Stimulated activated CD8-positive, alpha-beta memory T cell treated with anti-CD3 and anti-CD28 coated beads, Interleukin-15, amount 100 ng/mL, for 24 hours (primary cell): ENCODE measurements around the gene DCBLD1.

Experiments
- DNase-seq: peaks from one replicate; pipeline ENCODE4 v3.0.0-alpha.2; 2020; ENCODE audit warnings: low read depth

Gene DCBLD1

DNA sequence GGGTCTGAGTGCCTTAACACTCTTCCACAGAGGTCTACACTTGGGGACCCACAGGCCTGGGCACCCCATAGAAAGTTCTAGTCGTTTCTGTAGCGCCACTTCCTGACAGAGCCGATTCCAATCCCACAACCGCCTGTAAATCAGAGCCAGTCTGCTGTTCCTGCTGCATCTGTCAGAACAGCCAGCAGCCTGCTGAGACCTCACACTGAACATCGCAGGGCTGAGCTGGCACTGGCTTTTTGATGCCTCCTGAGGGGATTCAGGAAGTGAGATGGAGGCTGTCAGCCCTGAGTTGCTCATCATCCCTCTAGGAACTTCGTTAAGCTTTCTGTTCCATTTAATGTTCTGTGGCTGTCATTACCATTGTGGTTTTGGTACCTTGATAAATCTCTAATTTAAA is 48.9 kb downstream of the DCBLD1 start:
- no peak for DNase-seq

DNA sequence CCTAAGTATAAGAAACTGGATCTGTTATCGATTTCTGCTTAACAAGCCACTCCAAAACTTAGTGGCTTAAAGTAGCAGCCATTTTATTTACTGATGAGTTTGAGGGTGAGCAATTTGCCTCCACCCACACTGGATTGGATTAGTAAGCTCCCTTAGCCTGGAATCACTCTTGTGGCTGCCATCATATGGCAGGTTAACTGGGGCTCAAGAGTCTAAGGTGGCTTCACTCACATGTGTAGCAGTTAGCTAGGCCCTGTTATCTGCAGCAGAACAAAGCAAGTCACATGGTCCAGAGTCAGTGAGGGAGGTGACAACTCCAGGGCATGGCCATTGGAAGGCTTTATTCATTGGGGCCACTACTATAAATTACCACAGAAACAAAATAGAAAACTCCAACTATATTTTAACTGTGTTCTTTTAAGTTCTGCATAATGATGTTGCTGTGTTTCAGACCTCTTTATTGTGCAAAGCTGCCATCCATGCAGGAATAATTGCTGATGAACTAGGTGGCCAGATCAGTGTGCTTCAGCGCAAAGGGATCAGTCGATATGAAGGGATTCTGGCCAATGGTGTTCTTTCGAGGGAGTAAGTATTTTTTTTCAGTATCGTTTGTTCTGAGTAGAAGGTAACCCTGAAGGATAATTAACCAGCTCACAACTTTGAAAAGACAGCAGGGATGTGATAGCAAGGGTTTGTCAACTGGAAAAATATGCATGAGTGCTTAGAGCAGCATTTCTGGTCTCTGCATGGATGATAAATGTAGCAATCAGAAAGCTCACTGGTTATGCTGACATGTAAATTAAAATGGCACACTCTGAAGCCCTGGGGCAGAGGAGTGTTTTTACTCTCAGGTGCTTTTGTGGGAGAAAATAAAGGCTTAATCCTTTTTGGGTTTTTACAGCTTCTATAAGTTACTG is 49.6 kb downstream of the DCBLD1 start:
- DNase-seq = no peak

DNA sequence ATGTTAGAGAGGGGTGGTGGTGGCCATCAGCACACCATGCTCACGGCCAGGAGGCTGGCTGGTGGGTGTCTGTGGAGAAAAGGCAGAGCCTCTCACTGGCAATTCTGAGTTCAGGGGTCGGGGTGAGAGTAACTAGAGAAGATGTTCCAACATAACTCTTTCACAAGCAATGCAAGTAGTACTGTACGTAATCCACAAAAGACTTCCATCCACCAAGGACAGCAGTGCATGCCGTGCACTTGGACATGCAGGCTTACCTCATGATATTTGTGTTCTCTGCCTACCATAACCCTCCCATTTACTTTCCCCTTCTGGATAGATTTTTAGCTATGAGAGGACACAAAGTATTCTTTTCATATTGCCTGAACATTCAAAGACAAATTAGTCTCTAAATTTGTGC is 51.3 kb downstream of the DCBLD1 start:
- no peak for DNase-seq

GRCh38 chr6:117534974-117535373 is 52.5 kb downstream of the DCBLD1 start:
- no peak for DNase-seq

DNA sequence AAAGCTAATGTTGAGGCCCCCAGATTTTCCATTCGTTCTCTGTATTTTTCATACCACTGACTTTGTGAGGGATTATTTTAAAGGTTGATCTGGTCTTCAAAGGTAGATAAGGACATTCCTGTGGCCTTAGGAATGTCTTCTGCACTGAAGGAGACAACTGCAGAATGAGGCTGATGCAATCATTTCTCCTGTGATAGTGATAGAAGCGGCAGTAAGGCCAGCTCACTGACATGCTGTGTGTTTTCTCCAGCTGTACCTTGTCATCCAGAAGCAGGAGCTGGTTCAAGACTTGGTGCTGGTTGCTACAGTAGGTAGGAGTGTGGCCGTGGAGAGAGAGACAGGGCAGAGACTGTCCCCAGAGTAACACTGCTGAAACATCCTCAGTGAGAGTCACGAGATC is 53.8 kb downstream of the DCBLD1 start:
- DNase-seq = no peak

- no peak for DNase-seq
Measured at GRCh38 chr6:117538615-117539014, 56.1 kb downstream of the DCBLD1 start.

GRCh38 chr6:117540670-117541069 is 58.2 kb downstream of the DCBLD1 start:
- no peak for DNase-seq

- no peak for DNase-seq
Measured at GRCh38 chr6:117542493-117542892, 60.0 kb downstream of the DCBLD1 start.

DNA sequence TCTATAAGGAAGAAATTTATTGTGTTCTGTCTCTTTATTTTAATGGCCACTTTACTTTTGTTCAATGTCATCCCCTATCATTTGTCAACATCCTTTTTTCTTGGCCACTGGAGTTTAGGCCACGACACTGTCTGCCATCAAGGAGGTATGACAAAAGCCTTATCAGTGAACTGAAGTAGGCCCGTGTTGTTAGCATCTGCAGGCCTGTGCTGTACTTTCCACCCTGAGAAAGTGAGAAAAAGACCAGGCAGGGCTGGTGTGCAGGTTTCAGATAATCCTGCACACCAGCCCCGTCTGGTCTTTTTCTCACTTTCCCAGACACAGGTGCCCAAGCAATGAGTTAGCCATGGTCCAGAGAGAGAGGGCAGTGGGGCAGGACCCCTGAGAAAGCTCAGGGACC is 62.2 kb downstream of the DCBLD1 start:
- DNase-seq = no peak

- DNase-seq = no peak
Measured at GRCh38 chr6:117545161-117545595, 62.7 kb downstream of the DCBLD1 start.

- no peak for DNase-seq
Measured at GRCh38 chr6:117546674-117547073, 64.2 kb downstream of the DCBLD1 start.

- peak; percentile 10 for DNase-seq
Measured at GRCh38 chr6:117547688-117548621, 65.5 kb downstream of the DCBLD1 start.

DNA sequence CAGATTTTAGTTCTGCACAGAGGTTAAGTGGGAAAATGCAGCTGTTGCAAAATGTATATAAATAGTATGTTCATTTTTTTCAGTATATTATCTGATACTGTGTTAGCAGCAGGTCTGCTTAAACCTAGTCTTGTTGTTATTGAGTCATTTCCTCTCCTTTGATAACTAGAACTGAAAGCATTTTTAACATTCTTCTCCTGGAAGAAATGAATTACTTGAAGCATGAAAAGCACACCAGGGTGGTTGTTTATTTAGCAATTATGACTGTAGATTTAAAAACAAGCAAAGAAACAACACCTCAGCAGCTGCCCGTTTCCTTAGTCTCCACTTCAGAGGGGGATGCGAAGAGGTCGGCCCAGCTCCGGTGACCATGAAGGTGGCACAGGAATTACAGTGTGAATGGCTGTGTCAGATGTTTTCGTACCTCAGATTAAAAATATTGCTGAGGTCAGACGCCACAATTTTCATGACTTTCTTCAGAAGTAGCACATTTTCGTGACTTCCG is 66.4 kb downstream of the DCBLD1 start:
- DNase-seq = no peak

DNA sequence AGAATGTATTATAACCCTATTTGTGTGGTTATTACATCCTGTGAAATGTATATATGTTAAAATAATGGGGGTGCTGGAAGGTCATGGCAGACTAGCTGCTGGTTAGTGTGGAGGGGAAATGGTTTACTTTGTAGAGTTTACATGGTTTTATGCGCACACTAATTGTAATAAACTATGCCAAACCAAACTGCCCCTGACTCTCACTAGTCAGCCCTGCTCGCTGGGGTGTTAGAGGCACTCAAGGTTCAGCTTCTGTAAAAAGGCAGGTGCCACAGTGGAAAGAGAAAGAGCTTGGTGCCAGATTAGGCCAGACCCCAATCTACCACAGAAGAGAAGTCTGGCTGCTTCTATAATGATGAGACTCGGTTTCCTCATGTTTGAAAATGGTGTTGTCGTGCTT is 67.1 kb downstream of the DCBLD1 start:
- no peak for DNase-seq

GRCh38 chr6:117550078-117550600 is 67.7 kb downstream of the DCBLD1 start:
- no peak for DNase-seq

GRCh38 chr6:117550618-117551242 is 68.3 kb downstream of the DCBLD1 start:
- DNase-seq = no peak

DNA sequence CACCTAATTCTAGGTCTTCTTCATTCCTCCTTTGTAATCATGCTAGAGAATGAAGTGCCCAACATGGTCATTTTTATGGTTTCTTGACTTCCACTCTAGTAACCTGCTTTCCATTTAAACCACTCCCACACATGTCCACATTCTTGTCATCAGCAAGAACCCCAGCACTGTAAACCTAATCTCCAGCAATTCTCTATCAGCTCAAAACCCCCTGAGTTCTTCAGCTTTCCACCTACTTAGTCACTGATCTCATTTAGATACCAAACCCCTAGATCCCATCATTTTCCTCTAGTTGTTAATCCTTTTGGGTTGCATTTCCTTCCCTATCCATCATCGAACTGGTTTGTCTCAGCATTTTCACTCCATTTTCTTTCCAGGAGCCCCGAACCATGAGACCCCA is 70.1 kb downstream of the DCBLD1 start:
- DNase-seq = no peak

DNA sequence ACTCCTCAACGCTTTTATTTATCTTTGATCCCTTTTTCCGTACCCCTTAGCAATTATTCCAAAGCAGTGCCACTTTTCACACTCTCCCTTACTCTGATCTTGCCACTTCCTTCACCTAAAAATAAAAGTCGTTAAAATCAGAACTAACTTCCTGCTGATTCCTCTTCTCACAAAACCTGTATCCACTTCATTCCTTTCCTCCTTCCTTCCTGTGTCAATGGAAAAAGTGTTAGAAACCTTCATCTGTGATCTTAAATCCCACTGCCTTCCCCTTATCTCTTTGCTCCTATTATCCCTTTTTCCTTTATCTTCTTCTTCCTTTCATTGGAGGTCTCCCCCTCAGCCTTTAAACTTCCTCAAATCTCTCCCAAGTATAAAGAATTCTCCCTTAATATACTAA is 70.7 kb downstream of the DCBLD1 start:
- no peak for DNase-seq

DNA sequence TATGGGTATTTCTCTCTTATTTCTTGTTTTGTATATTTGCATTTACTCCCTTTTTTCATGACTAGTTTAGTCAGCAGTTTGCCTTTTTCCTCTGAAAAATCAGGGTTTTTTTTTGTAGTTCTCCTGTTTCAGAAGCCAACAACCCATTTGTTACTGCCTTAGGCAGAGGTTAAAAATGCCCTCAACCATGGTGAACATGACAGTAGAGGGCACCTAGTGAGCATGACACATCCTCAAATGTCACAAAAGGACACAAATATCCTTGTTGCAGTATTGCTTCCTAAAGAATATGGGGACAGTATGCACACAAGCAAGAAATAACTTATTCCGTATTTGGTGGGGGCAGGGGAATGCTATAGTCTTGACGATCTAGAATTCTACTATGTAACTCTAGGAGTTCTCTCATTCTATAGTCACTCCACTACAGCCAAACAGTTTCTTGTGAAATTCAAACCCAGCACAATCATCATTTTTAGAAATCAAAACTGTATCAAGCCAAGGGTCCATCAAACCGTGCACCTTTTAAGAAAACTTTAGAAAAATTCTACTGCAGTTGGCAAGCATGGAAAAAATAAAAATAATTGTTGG is 72.9 kb downstream of the DCBLD1 start:
- no peak for DNase-seq

DNA sequence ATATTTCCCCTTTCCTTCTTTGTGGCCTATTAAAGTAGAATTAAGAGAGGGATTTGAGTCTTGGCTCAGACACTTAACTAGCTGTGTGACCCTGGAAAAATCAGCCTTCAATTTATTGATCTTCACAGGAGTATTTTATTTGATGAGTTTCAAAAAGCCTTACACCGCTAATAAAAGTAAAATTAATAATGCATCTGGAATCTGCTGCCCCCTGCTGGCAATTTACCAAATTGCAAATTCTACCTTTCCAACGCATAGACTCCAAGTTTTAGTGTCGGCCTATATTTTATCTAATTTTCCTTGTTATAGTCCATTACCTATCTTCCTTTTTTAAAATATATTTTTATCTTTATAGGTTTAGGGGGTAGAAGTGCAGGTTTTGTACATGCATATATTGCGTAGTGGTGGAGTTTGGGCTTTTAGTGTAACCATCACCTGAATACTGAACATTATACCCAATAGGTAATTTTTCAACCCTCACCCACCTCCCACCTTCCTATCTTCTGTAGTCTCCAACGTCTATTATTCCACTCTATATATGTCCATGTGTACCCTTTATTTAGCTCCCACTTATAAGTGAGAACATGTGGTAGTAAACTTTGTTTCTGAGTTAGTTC is 73.5 kb downstream of the DCBLD1 start:
- DNase-seq = peak; percentile 24

DNA sequence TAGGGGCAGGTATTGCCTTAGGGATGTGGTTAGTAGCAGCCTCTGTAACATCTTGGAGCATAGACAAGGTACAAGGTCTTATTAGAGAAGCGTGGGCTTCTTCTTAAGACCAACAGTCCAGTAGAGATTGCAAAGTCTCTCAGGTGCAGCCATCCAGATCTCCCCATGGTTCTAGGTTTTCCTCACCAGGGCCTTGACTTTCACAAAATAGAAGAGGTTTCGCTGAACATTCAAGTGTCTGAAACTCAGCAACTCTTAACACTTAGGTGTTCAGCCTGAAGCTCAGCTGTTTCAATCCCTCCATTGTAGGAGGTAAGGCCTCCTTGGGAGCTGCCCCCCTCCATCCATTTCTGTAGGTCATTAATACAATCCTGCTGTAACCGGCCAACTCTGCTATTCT is 75.5 kb downstream of the DCBLD1 start:
- no peak for DNase-seq
